ENCODE results near the gene DCN. TPM values are rescaled to one million over a fixed set of nuclear protein-coding genes. Genes with fewer than 3 reads are reported as not detected.

DCN gene
- total RNA-seq, 1 donor: 1,400 TPM

GRCh38 chr12:91142221-91142631 lies 40.4 kb downstream of the DCN start:
- Histone ChIP-seq H3K36me3 (ENCODE audit: insufficient read depth, low read length) (peaks cover 6% of the 10 kb centered on the region), H3K4me1 (ENCODE audit: insufficient read depth, low read length) (peaks cover 63% of the 10 kb centered on the region), H3K4me2 (ENCODE audit: insufficient read depth, low read length) (peak overlapping the region; percentile 21), H3K9me3 (ENCODE audit: low read depth, low read length) (no peaks in the 10 kb centered on the region), H3K79me2 (ENCODE audit: insufficient read depth, low read length) (no peaks in the 10 kb centered on the region), H3K4me3 (ENCODE audit: insufficient read depth, low read length) (no peak overlapping the region), H3K27ac (ENCODE audit: low read depth, low read length) (peak overlapping the region; percentile 91), H4K20me1 (ENCODE audit: insufficient read depth, low read length) (no peaks in the 10 kb centered on the region), H3K27me3 (ENCODE audit: insufficient read depth, low read length) (no peaks in the 10 kb centered on the region), H2AFZ (ENCODE audit: low read length) (no peak overlapping the region)
- DNase-seq (ENCODE audit: insufficient read length, low spot score, missing footprints): peak; percentile 66
- no peak for TF ChIP-seq CTCF (IDR thresholded peaks at IDR 0.05; ENCODE audit: extremely low read depth, low read depth, low read length)

- Histone ChIP-seq H3K4me3 (ENCODE audit: insufficient read depth, low read length) (no peak overlapping the region), H3K4me2 (ENCODE audit: insufficient read depth, low read length) (peak overlapping the region; percentile 49), H3K4me1 (ENCODE audit: insufficient read depth, low read length) (peaks cover 63% of the 10 kb centered on the region), H3K36me3 (ENCODE audit: insufficient read depth, low read length) (no peaks in the 10 kb centered on the region), H4K20me1 (ENCODE audit: insufficient read depth, low read length) (no peaks in the 10 kb centered on the region), H3K27ac (ENCODE audit: low read depth, low read length) (peak overlapping the region; percentile 91), H3K27me3 (ENCODE audit: insufficient read depth, low read length) (no peaks in the 10 kb centered on the region), H2AFZ (ENCODE audit: low read length) (no peak overlapping the region), H3K79me2 (ENCODE audit: insufficient read depth, low read length) (no peaks in the 10 kb centered on the region), H3K9me3 (ENCODE audit: low read depth, low read length) (no peaks in the 10 kb centered on the region)
- TF ChIP-seq CTCF (IDR thresholded peaks at IDR 0.05; ENCODE audit: extremely low read depth, low read depth, low read length): no peak
- no peak for DNase-seq (ENCODE audit: insufficient read length, low spot score, missing footprints)
These were observed 42.3 kb downstream of the DCN start for GRCh38 chr12:91140026-91140931.

GRCh38 chr12:91139286-91139685 lies 43.3 kb downstream of the DCN start:
- peaks cover 67% of the 10 kb centered on the region for H3K4me1 ChIP-seq (ENCODE audit: insufficient read depth, low read length)
- peak overlapping the region; percentile 91 for H3K27ac ChIP-seq (ENCODE audit: low read depth, low read length)
- peak overlapping the region; percentile 49 for H3K4me2 ChIP-seq (ENCODE audit: insufficient read depth, low read length)
- H3K79me2 ChIP-seq (ENCODE audit: insufficient read depth, low read length): no peaks in the 10 kb centered on the region
- TF ChIP-seq CTCF (IDR thresholded peaks at IDR 0.05; ENCODE audit: extremely low read depth, low read depth, low read length): no peak
- no peaks in the 10 kb centered on the region for H3K27me3 ChIP-seq (ENCODE audit: insufficient read depth, low read length)
- no peak for DNase-seq (ENCODE audit: insufficient read length, low spot score, missing footprints)
- H3K36me3 ChIP-seq (ENCODE audit: insufficient read depth, low read length): no peaks in the 10 kb centered on the region
- peak overlapping the region; percentile 21 for H2AFZ ChIP-seq (ENCODE audit: low read length)
- H3K9me3 ChIP-seq (ENCODE audit: low read depth, low read length): no peaks in the 10 kb centered on the region
- H4K20me1 ChIP-seq (ENCODE audit: insufficient read depth, low read length): no peaks in the 10 kb centered on the region
- H3K4me3 ChIP-seq (ENCODE audit: insufficient read depth, low read length): no peak overlapping the region

- DNase-seq (ENCODE audit: insufficient read length, low spot score, missing footprints): peak; percentile 32
- peak overlapping the region; percentile 91 for H3K27ac ChIP-seq (ENCODE audit: low read depth, low read length)
These were observed 44.2 kb downstream of the DCN start for GRCh38 chr12:91138337-91138920.

More at GRCh38 chr12:91138337-91138920, 44.2 kb downstream of the DCN start:
- Histone ChIP-seq H3K4me3 (ENCODE audit: insufficient read depth, low read length) (no peak overlapping the region), H3K79me2 (ENCODE audit: insufficient read depth, low read length) (no peaks in the 10 kb centered on the region), H3K4me2 (ENCODE audit: insufficient read depth, low read length) (no peak overlapping the region), H3K36me3 (ENCODE audit: insufficient read depth, low read length) (no peaks in the 10 kb centered on the region), H2AFZ (ENCODE audit: low read length) (peak overlapping the region; percentile 56), H3K27me3 (ENCODE audit: insufficient read depth, low read length) (no peaks in the 10 kb centered on the region), H4K20me1 (ENCODE audit: insufficient read depth, low read length) (no peaks in the 10 kb centered on the region), H3K9me3 (ENCODE audit: low read depth, low read length) (no peaks in the 10 kb centered on the region), H3K4me1 (ENCODE audit: insufficient read depth, low read length) (peaks cover 69% of the 10 kb centered on the region)
- TF ChIP-seq CTCF (IDR thresholded peaks at IDR 0.05; ENCODE audit: extremely low read depth, low read depth, low read length): no peak

Data from osteoblast (primary cell).